ENCODE measurements around the gene RPS6KA2. TPM values are rescaled to one million over a fixed set of nuclear protein-coding genes. Genes with fewer than 3 reads are reported as not detected.

The RPS6KA2 gene
- total and polyA plus RNA-seq, 2 donors (not counting 1 experiment from before 2014, with no cell fraction given) = 2.2 to 16.0 TPM

GRCh38 chr6:166509193-166509592, 117.9 kb downstream of the RPS6KA2 start:
- Histone ChIP-seq H3K9ac (ENCODE audit: low read length) (no peak overlapping the region), H3K4me3 (ENCODE audit: control extremely low read depth in 1 of 5, extremely low read depth in 1 of 5, insufficient read depth in 1 of 5, low read depth in 2 of 5, low read length in 4 of 5) (no peak overlapping the region), H3K27ac (ENCODE audit: low read length in 2 of 2) (no peak overlapping the region), H3K4me2 (replicated peaks; ENCODE audit: low read depth, low read length, poor library complexity, severe bottlenecking) (no peak overlapping the region), H3K9me3 (ENCODE audit: control extremely low read depth in 1 of 3, control insufficient read depth in 2 of 3, insufficient read depth in 1 of 3, low read length in 2 of 3) (peaks cover 0 to 4% (median 0%) of the 10 kb centered on the region in 3 donors), H2AFZ (ENCODE audit: insufficient read depth, low read depth, low read length, poor library complexity, severe bottlenecking) (no peak overlapping the region), H3K4me1 (ENCODE audit: control insufficient read depth in 2 of 2, insufficient read depth in 2 of 2, low read length in 2 of 2) (peaks cover 13 to 14% of the 10 kb centered on the region in 2 donors), H3K27me3 (replicated peaks in 1 of 4; ENCODE audit: control extremely low read depth in 1 of 4, control insufficient read depth in 3 of 4, insufficient read depth in 4 of 4, low read length in 3 of 4) (no peaks in the 10 kb centered on the region), H3K79me2 (ENCODE audit: control insufficient read depth, insufficient read depth, low read length) (no peaks in the 10 kb centered on the region), H4K20me1 (ENCODE audit: control insufficient read depth, insufficient read depth, low read length, poor library complexity, severe bottlenecking) (no peaks in the 10 kb centered on the region), H3K36me3 (replicated peaks in 1 of 2; ENCODE audit: control extremely low read depth in 1 of 2, control insufficient read depth in 1 of 2, extremely low read depth in 1 of 2, insufficient read depth in 2 of 2, low read length in 1 of 2) (no peaks in the 10 kb centered on the region)
- Mint-ChIP-seq H3K27me3 (no peaks in the 10 kb centered on the region), H3K4me3 (no peak overlapping the region), H3K27ac (no peak overlapping the region), H3K4me1 (peaks cover 14% of the 10 kb centered on the region), H3K9me3 (ENCODE audit: insufficient read depth) (no peaks in the 10 kb centered on the region)
- intact Hi-C loops (cut with micrococcal nuclease) = no loop called here
- no peak for DNase-seq
- POLR2A ChIA-PET = no interaction called here
- TF ChIP-seq CTCF (IDR thresholded peaks at IDR 0.05) = no peak
- no peak for TF ChIP-seq EZH2 (IDR thresholded peaks at IDR 0.05; ENCODE audit: borderline replicate concordance, insufficient read depth, low read depth, low read length, poor library complexity, severe bottlenecking)
- CTCF ChIA-PET = no interaction called here
- ATAC-seq (ENCODE audit: low read depth) = no peak
- WGBS (ENCODE audit: insufficient coverage) = 100% methylated on average over 6 of the region's 8 CpGs

- POLR2A ChIA-PET = no interaction called here
- Histone ChIP-seq H3K9me3 (ENCODE audit: control extremely low read depth in 1 of 3, control insufficient read depth in 2 of 3, insufficient read depth in 1 of 3, low read length in 2 of 3) (peaks cover 0 to 4% (median 0%) of the 10 kb centered on the region in 3 donors), H3K36me3 (replicated peaks in 1 of 2; ENCODE audit: control extremely low read depth in 1 of 2, control insufficient read depth in 1 of 2, extremely low read depth in 1 of 2, insufficient read depth in 2 of 2, low read length in 1 of 2) (no peaks in the 10 kb centered on the region), H4K20me1 (ENCODE audit: control insufficient read depth, insufficient read depth, low read length, poor library complexity, severe bottlenecking) (no peaks in the 10 kb centered on the region), H3K79me2 (ENCODE audit: control insufficient read depth, insufficient read depth, low read length) (no peaks in the 10 kb centered on the region), H3K27me3 (replicated peaks in 1 of 4; ENCODE audit: control extremely low read depth in 1 of 4, control insufficient read depth in 3 of 4, insufficient read depth in 4 of 4, low read length in 3 of 4) (no peaks in the 10 kb centered on the region), H3K27ac (ENCODE audit: low read length in 2 of 2) (no peak overlapping the region), H2AFZ (ENCODE audit: insufficient read depth, low read depth, low read length, poor library complexity, severe bottlenecking) (no peak overlapping the region), H3K4me3 (ENCODE audit: control extremely low read depth in 1 of 5, extremely low read depth in 1 of 5, insufficient read depth in 1 of 5, low read depth in 2 of 5, low read length in 4 of 5) (no peak overlapping the region), H3K4me1 (ENCODE audit: control insufficient read depth in 2 of 2, insufficient read depth in 2 of 2, low read length in 2 of 2) (peaks cover 13 to 14% of the 10 kb centered on the region in 2 donors), H3K4me2 (replicated peaks; ENCODE audit: low read depth, low read length, poor library complexity, severe bottlenecking) (no peak overlapping the region), H3K9ac (ENCODE audit: low read length) (no peak overlapping the region)
- ATAC-seq (ENCODE audit: low read depth) = no peak
- Mint-ChIP-seq H3K27me3 (no peaks in the 10 kb centered on the region), H3K4me3 (no peak overlapping the region), H3K27ac (no peak overlapping the region), H3K4me1 (peaks cover 16% of the 10 kb centered on the region), H3K9me3 (ENCODE audit: insufficient read depth) (no peaks in the 10 kb centered on the region)
- CTCF ChIA-PET = no interaction called here
- TF ChIP-seq EZH2 (IDR thresholded peaks at IDR 0.05; ENCODE audit: borderline replicate concordance, insufficient read depth, low read depth, low read length, poor library complexity, severe bottlenecking) (no peak), CTCF (IDR thresholded peaks at IDR 0.05) (no peak)
- 100% methylated on average over 10 of the region's 11 CpGs for WGBS (ENCODE audit: insufficient coverage)
- intact Hi-C loops (cut with micrococcal nuclease) = no loop called here
- no peak for DNase-seq
These were observed 118.3 kb downstream of the RPS6KA2 start for GRCh38 chr6:166508726-166509125.

All from B cell (primary cell).